Left hindlimb (tissue), 1 donor: ENCODE results near the gene CAVIN4.

Source experiments
- DNase-seq: peaks from one replicate; pipeline ENCODE4 v3.0.0-alpha.2; 2018

Gene CAVIN4

GRCh38 chr9:100591139-100591538 lies 13.3 kb downstream of the CAVIN4 start:
- DNase-seq, result no peak

GRCh38 chr9:100591639-100592412 lies 13.9 kb downstream of the CAVIN4 start:
- no peak for DNase-seq

GRCh38 chr9:100595391-100596199 lies 17.7 kb downstream of the CAVIN4 start:
- DNase-seq, result peak; percentile 47

GRCh38 chr9:100597236-100597635 lies 19.4 kb downstream of the CAVIN4 start:
- DNase-seq, result no peak

GRCh38 chr9:100598641-100599145 lies 20.8 kb downstream of the CAVIN4 start:
- peak; percentile 83 for DNase-seq

- peak; percentile 45 for DNase-seq
These were observed 22.7 kb downstream of the CAVIN4 start for GRCh38 chr9:100600521-100601079.

GRCh38 chr9:100601216-100601615 lies 23.3 kb downstream of the CAVIN4 start:
- peak; percentile 42 for DNase-seq

- DNase-seq, result no peak
These were observed 24.5 kb downstream of the CAVIN4 start for GRCh38 chr9:100602342-100602801.

GRCh38 chr9:100605405-100605804 lies 27.5 kb downstream of the CAVIN4 start:
- no peak for DNase-seq

GRCh38 chr9:100619194-100619593 lies 41.3 kb downstream of the CAVIN4 start:
- no peak for DNase-seq

- no peak for DNase-seq
These were observed 41.8 kb downstream of the CAVIN4 start for GRCh38 chr9:100619665-100620064.

- DNase-seq, result no peak
These were observed 46.1 kb downstream of the CAVIN4 start for GRCh38 chr9:100623969-100624368.

- DNase-seq, result no peak
These were observed 49.1 kb downstream of the CAVIN4 start for GRCh38 chr9:100626949-100627348.

GRCh38 chr9:100637787-100638186 lies 59.9 kb downstream of the CAVIN4 start:
- no peak for DNase-seq
